Mucosa of gallbladder (tissue), 1 donor: ENCODE results near the gene IFNGR1. TPM values are rescaled to one million over a fixed set of nuclear protein-coding genes. Genes with fewer than 3 reads are reported as not detected.
"Not testable (repeated sequence)": the region's sequence is repeated elsewhere in the genome, so short reads cannot be mapped to it uniquely, and the experiment has no call there.

Experiments
- DNase-seq: peaks from one replicate; pipeline ENCODE4 v3.0.0-alpha.2; 2020; ENCODE audit warnings: low spot score
- total RNA-seq: library from RNA; stranded (reverse); gene quantifications from one replicate; pipeline ENCODE4 v1.2.1, GENCODE V29; 2021
- donor health status: DM: no; HTN: no; CAD: no.

The IFNGR1 gene
- total RNA-seq, 1 donor from 2014 or later: 77.9 TPM

- DNase-seq: no peak
These were observed 17.6 kb upstream of the IFNGR1 start for GRCh38 chr6:137236581-137237355.

- DNase-seq: no peak
These were observed 16.5 kb upstream of the IFNGR1 start for GRCh38 chr6:137235686-137236085.

- DNase-seq: peak; percentile 27
These were observed 15.0 kb upstream of the IFNGR1 start for GRCh38 chr6:137233911-137234863.

- DNase-seq: no peak
These were observed 12.7 kb upstream of the IFNGR1 start for GRCh38 chr6:137231895-137232294.

GRCh38 chr6:137230956-137231555, 11.9 kb upstream of the IFNGR1 start:
- DNase-seq: no peak

GRCh38 chr6:137230547-137230946, 11.4 kb upstream of the IFNGR1 start:
- DNase-seq: no peak

GRCh38 chr6:137229075-137229759, 10.0 kb upstream of the IFNGR1 start:
- no peak for DNase-seq

- DNase-seq: no peak
These were observed 8.7 kb upstream of the IFNGR1 start for GRCh38 chr6:137227871-137228302.

GRCh38 chr6:137226697-137227096, 7.5 kb upstream of the IFNGR1 start:
- no peak for DNase-seq

- DNase-seq: no peak
These were observed 5.6 kb upstream of the IFNGR1 start for GRCh38 chr6:137224799-137225198.

- peak; percentile 52 for DNase-seq
These were observed 4.4 kb upstream of the IFNGR1 start for GRCh38 chr6:137223370-137224131.

GRCh38 chr6:137222381-137222780, 3.2 kb upstream of the IFNGR1 start:
- no peak for DNase-seq

- no peak for DNase-seq
These were observed 573 bp upstream of the IFNGR1 start for GRCh38 chr6:137219664-137220252.

- DNase-seq: peak; percentile 34
These were observed 690 bp downstream of the IFNGR1 start for GRCh38 chr6:137218473-137218916.

GRCh38 chr6:137217801-137218472, 1.2 kb downstream of the IFNGR1 start:
- peak; percentile 26 for DNase-seq

GRCh38 chr6:137216875-137217553, 2.2 kb downstream of the IFNGR1 start:
- DNase-seq: no peak

GRCh38 chr6:137216106-137216505, 3.1 kb downstream of the IFNGR1 start:
- DNase-seq: no peak

GRCh38 chr6:137215630-137216029, 3.6 kb downstream of the IFNGR1 start:
- not testable (repeated sequence) for DNase-seq

GRCh38 chr6:137214931-137215330, 4.3 kb downstream of the IFNGR1 start:
- no peak for DNase-seq
